Measurements from ENCODE around the gene MMUT.
"Not testable (repeated sequence)": the region's sequence is repeated elsewhere in the genome, so short reads cannot be mapped to it uniquely, and the experiment has no call there.

The MMUT gene

DNA sequence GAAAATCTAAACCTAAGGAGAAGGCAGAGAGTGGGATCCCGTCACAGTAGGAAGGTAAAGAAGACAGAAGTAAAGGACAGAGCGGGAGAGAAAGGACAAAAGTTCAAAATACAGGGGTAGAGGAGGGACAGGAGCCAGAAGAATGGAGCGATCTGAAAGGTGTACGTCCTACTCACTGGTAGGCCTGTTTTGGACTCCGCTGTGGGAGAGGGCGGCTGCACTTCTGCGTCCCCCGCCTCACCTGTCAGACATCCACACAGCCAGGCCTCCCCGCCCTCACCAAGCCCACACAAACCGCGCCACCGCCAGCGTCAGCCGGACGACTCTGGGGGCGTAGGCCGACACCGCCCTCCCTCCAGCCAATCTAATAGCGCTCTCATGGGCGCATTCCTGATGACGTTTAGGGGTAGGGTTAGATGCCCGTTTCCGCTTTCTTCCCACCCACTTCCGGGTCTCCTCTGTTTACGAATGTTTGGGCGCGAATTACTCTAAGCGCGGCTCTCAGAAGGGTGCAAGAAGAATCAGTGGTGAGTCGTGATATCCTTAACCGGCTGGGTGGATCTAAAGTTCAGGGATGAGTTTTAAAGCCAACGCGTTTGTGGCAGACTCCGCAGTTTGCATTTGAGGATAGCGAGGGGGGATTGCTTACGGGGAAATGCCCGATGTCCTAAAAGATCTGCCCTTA lies at the start of gene MMUT, which contains the start of gene CENPQ:
Gene MMUT (minus strand): TSS at position 327 of the 685 bp plus-strand sequence. CDS start 3,787 bp downstream, outside the sequence.
Gene CENPQ (plus strand): TSS at position 444 of the 685 bp plus-strand sequence. CDS start 6,807 bp downstream, outside the sequence.
- peak; percentile 99 for DNase-seq

DNA sequence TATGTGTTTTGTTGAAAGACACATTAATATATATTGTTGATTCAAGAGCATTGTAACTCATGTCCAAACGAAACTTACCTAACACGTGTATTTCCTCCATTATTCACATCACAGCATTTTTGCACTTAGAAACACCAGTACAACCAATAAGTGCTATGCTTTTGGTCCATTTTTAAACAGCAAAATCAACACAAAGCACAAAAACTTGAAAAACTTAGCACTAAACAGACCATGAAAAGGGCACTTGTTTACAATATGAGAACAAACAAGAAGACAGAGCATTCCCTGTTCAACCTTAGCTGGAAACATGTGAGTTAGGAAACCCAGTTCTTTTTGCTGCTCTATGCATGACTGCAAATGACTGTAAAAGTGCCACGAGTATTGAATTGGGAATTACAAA lies 46.3 kb upstream of the MMUT start:
- DNase-seq = no peak

DNA sequence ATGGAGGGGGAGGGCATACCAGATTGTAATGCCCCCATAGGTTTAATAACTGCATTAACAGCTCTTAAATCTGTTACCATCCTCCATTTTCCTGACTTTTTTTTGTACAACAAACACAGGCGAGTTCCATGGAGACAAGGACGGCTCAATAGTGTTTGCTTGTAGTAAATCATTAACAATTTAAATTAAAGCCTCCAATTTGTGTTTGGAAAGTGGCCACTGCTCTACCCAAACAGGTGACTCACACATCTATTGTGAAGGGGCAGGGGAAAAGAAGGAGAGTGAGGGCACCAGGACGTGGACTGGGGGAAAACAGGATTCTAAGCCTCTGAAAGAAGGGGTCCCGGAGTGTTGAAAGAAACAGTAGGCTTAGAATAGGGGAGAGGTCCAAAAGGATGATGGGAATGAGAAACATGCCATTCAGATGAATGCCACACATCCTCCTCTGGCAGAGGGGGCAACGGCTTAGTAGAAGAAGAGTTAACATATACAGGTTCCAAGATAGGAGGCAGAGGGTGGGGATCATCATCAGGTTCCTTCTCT lies 43.6 kb upstream of the MMUT start:
- DNase-seq = no peak

DNA sequence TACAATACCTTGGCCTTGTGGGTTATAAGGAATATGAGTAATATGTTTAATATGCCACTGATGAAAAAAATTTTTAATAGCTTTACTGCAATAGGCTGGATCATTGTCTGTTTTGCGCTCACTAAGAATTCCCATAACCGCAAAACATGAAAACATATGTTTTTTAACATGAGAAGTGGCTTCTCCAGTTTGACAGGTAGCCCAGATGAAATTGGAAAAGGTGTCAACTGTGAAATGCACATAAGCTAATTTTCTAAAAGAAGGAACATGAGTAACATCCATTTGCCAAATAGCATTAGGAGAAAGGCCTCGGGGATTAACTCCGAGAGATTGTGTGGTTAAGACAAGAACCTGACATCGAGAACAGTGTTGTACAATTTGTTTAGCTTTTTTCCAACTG lies 41.6 kb upstream of the MMUT start:
- peak; percentile 17 for DNase-seq

DNA sequence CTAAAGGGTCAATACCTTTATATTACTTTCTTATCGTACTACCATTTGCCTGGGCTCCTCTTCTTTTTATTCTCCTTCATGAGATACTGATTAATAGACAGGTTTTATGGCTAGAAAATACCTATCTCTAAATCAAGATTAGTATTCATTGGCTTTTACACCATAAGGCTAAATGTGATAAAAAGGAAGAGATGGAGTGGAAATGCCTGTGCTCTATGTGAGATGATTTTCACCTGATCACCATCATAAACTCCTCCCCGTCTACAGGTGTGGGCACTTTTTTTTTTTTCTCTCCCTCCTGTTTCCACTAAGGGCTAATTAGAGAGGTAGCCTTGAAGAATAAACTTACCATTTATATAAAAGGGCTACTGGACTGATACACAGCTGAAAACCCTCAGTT lies 36.6 kb upstream of the MMUT start, which contains the start of gene GLYATL3:
Gene GLYATL3 (plus strand): TSS at position 301 of the 400 bp plus-strand sequence. CDS start 12,068 bp downstream, outside the sequence.
- DNase-seq = no peak

DNA sequence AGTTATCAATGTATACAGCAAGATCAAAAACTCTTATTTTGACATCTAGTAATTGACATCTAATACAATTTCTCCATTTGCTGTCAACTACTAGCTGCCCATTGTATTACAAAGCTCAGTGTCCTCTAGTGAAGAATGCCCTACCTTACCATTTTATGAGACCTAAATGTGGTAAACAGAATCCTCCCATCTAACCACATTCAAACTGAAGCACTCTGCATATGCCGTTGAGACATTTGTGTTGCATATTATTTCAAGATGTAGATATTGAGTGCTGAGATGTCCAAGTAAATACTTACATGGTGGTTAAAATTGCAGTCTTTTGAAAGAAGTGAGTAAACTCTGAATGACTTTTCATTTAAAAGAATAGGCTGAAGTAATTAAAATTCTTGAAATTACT lies 36.1 kb upstream of the MMUT start:
- DNase-seq = no peak

DNA sequence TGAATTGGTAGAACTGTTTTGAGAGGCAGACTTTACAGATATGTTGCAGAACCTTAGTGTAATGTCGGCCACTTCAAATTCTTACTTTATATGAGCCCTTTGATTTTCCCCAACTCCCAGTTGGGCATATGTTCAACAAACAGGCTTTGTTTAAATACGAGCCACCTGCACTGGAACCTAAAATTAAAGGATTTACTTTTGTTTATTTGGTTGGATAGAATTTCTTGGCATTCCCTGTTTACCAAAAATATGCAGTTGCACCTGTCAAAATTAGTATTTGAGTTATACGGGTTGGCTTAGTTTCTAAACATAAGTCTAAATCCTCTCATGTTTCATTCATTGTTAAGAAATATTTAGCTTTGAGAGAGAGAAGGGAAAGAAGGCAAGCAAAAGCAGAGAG lies 34.3 kb upstream of the MMUT start:
- no peak for DNase-seq

DNA sequence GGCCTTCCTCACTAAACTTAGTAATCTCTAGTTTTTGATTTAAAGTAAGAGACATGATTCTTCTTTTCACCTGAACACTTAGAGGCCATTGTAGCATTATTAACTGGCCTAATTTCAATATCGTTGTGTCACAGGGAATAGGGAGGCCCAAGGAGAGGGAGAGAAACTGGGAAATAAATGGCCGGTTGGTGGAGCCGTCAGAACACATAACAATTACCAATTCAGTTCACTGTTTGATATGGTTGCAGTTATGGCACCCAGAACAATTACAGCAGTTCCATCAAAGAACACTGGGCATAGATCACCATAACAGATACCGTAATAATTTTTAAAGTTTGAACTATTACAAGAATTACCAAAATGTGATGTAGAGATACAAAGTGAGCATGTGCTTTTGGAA lies 27.6 kb upstream of the MMUT start:
- no peak for DNase-seq

DNA sequence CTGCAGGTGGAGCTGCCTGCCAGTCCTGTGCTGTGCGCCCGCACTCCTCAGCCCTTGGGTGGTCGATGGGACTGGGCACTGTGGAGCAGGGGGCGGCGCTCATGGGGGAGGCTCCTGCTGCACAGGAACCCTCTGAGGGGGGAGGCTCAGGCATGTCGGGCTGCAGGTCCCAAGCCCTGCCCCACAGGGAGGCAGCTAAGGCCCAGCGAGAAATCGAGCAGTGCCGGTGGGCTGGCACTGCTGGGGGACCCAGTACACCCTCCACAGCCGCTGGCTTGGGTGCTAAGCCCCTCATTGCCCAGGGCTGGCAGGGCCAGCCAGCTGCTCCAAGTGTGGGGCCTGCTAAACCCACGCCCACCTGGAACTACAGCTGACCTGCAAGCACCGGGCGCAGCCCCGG lies 20.3 kb upstream of the MMUT start:
- not testable (repeated sequence) for DNase-seq

DNA sequence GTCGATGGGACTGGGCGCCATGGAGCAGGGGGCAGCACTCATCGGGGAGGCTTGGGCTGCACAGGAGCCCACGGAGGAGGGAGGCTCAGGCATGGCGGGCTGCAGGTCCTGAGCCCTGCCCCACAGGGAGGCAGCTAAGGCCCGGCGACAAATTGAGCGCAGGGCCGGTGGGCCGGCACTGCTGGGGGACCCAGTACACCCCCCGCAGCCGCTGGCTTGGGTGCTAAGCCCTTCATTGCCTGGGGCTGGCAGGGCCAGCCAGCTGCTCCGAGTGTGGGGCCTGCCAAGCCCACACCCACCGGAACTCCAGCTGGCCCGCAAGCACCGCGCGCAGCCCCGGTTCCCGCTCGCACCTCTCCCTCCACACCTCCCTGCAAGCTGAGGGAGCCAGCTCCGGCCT lies 18.8 kb upstream of the MMUT start:
- not testable (repeated sequence) for DNase-seq

DNA sequence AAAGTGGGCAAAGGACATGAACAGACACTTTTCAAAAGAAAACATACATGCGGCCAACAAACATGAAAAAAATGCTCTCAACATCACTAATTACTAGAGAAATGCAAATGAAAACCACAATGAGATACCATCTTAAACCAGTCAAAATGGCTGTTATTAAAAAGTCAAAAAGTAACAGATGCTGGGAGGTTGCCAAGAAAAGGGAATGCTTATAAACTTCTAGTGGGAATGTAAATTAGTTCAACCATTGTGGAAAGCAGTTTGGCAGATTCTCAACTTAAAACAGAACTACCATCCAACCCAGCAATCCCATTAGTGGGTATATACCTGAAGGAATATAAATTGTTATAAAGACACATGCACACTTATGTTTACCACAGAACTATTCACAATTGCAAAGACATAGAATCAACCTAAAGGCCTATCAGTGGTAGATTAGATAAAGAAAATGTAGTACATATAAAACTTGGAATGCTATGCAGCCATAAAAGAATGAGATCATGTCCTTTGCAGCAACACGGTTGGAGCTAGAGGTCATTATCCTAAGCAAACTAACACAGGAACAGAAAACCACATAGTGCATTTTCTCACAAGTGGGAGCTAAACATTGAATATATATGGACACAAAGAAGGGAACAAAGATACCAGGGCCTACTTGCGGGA lies 16.4 kb upstream of the MMUT start:
- no peak for DNase-seq

DNA sequence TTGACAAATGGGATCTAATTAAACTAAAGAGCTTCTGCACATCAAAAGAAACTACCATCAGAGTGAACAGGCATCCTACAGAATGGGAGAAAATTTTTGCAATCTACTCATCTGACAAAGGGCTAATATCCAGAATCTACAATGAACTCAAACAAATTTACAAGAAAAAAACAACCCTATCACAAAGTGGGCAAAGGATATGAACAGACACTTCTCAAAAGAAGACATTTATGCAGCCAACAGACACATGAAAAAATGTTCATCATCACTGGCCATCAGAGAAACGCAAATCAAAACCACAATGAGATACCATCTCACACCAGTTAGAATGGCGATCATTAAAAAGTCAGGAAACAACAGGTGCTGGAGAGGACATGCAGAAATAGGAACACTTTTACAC lies 13.5 kb upstream of the MMUT start:
- DNase-seq = not testable (repeated sequence)

DNA sequence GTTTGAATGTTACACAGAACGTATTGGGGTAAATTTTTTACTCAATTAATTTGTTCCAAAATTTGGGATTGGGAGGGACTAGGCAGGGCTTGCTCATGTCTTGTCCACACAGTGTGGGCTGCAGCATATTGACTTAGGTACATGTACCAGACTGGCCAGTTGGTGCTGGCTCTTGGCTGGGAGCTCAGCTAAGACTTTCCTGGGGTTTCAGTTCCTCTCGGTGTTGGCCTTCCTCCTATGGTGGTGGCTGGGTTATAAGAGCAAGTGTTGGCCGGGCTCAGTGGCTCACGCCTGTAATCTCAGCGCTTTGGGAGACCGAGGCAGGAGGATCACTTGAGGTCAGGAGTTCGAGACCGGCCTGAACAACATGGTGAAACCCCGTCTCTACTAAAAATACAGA lies 5.0 kb upstream of the MMUT start:
- no peak for DNase-seq

DNA sequence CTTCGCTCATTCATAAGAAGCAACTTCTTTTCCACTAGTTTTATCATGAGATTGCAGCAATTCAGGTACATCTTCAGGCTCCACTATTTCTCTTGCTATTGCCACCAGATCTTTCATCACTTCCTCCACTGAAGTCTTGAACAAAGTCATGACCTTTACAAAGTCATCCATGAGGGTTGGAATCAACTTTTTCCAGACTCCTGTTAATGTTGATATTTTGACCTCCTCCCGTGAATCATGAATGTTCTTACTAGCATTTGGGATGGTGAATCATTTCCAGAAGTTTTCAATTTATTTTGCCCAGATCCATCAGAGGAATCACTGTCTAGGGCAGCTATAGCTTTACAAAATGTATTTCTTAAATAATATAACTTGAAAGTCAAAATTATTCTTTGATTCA lies 1.6 kb upstream of the MMUT start:
- DNase-seq = no peak

DNA sequence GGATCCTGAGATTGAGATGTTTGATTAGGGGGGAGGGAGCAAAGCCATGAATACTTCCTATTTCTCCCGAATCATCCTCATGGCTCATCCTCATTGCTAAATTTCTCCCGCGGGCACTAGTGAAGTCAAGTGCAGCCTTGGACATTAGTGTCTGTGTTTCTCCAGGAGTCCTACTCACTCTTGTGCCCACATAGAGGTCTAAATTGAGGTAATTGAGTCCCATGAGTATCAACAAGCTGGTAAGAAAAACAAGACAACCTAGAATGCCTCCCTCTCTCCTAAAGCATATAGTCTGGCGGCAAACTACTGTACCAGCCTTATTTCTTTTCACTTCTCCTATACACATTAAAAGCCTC lies 537 bp upstream of the MMUT start:
- peak; percentile 40 for DNase-seq

DNA sequence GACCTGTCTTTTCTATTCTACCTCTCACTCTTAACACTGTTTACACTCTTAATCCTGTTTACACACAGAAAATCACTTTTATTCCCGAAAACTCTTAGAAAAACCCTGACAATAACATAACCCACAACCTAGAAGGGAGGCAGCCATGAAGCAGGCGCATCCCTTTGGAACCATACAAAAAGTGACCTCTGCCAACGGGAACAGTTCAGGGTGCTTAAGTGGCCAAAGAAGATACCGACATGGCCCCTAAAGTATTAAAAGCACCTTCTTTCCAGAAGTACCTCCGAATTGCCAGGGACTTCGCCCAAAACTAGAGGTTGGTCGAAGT lies 490 bp downstream of the MMUT start:
- DNase-seq = peak; percentile 31

DNA sequence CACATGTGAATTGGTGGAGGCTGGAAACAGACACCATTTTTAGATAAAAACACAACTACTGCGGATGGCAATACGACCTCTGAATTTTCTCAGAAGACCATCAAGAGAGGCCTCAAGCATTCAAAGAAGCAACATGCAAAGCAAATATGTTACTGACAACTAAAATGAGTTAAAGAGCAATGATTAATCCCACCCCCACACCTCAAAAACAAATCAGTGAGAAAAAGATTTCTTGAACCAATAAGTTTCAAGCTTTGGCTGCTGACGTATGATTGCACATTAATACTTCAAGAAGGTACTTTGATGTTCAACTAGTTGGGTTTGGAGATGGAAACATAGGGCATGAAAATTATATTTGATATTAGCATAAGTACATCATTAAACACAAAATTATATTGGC lies 982 bp downstream of the MMUT start:
- no peak for DNase-seq

DNA sequence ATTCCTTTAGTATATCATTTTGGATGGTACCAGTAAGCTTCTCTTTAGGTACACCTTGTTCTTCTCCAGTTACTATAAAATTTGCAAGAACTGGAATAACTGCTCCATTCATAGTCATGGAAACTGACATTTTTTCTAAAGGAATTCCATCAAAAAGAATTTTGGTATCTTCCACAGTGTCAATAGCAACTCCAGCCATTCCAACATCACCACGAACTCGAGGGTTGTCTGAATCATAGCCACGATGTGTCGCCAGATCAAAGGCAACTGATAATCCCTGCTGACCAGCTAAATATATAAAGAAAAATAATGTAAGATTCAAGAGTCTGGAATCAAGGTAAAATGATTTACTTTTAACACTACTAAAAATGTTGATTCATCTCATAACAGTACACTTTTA lies 5.3 kb downstream of the MMUT start:
- no peak for DNase-seq

DNA sequence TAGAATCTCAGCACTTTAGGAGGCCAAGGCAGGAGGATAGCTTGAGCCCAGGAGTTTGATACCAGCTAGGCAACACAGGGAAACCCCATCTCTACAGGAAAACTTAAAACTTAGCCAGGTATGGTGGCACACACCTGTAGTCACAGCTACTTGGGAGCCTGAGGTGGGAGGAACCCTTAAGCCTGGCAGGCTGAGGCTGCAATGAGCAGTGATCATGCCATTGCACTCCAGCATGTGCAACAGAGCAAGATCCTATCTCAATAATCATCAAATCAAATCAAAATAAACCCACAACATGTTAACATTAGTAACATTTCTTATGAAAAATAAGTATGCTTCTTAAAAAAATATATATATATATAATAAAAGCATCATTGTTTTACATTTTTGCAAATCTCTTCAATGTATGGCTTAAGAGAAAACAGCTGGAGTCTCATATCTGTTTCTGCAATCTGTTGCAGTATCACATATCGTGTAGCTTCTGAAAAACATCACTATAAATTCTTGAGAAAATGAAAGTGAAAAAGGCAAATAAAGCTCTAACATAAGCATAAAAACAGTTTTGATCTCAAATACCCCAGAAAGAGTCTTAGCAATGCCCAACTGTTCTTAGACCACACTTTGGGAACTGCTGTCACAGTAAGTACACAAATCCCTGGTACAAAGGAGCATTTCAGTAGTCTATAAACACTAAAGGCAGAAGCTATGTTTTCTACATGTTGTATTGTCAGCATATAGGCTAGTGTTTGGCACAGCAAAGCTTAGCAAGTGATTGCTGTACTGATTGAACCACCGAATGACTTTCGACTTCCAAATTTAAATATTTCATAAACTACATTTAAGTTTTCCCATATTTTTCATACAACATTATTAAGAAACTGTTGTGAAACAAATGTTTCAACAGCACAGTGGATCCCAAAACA lies 8.0 kb downstream of the MMUT start:
- DNase-seq = no peak

DNA sequence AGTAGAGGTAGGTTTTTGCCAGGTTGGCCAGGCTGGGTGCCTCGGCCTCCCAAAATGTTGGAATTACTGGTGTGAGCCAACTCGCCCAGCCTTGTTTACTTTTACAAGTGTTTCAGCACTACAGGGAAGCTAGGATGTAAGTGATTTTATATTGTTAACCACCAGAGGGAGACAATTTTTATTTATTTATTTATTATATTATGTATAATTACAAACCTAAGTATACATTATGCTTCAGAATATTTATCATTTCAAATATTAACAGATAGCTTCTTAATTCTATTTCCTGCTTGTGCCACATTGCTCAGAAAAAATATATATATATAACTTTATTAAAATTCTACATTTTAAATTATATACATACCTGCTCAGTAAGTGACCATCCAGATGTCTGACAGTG lies 9.8 kb downstream of the MMUT start:
- peak; percentile 29 for DNase-seq

DNA sequence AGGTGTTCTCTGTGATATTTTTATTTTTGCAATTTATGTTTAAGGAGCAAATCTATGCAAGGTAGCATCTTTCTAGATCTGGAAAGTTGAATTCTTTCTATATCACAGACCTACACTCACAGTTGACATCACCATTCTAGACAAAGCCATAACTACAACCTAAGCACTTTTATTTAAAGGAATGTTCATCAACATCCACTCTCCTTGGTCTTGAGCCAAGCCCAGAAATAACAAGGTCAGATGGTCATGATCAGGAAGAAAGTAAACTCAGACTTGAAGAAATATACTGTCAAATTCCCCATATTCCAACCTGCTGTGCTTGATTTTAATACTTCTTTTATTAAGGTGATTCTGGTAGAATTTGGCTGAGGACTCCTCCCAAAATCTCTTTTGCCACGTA lies 32.2 kb downstream of the MMUT start:
- DNase-seq = no peak

DNA sequence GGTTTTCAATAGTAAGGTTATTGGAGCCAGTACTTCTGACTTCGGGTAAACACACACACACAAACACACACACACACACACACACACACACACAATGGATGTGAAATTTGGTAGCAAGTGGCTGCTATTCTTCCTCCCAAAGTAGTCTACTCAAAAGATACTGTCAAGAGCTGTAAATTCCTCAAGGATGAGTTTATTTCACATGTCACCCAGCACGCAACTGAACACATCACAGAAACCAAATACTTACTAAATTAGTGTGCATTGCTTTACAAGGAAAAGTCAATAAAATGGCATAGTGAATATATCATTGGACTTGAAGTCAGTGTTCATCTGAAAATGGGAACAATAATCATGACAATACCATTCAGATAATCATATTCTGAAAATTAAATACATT lies 32.9 kb downstream of the MMUT start:
- no peak for DNase-seq

DNA sequence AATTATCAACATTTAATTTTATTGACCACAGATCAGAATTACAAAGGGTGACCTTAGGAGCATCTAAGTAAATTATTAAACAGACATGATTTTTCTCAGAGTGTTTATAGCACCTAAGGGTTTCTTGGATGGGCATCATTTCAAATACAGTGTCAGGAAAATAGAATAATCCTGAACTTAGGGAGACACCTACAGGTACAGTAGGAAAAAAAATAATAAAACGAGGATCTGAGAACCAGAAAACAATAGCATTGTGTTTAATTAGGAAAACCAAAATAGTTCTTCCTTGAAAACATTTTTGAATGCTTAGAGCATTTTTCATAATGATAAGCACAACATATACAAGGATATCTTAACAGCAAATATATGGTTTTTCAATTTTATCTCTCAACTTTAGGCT lies 39.2 kb downstream of the MMUT start:
- peak; percentile 51 for DNase-seq

All from NCI-H82 (cell line).